CD4-positive, alpha-beta T cell treated with Interleukin-15 for 4 hours (primary cell): ENCODE measurements around the gene SPPL3.
A peak's percentile ranks its signal among the peaks of the same experiment; 100 is the strongest.

Experiments used
- DNase-seq: peaks from one replicate; pipeline ENCODE4 v3.0.0-alpha.2; 2020; ENCODE audit warnings: low spot score

SPPL3 gene

DNA sequence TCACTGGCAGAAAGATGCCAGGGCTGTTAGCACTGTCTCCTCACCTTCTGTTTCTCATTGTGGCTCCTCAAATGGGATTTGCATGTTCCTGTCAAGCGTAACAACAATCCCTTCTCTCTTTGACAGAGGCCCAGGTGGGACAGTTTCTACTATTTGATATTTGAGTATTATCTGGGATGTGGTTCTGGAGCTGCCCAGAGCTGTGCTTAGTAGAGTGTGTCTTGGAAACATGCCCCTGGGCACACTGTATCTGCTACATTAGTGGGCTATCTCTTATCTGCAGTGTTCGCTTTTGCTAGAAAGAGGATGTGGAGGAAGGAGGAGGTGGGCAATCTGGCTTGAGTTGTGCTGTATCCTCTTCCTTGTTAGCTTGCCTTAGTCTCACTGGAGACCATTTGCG lies 182.3 kb downstream of the SPPL3 start:
- no peak for DNase-seq

DNA sequence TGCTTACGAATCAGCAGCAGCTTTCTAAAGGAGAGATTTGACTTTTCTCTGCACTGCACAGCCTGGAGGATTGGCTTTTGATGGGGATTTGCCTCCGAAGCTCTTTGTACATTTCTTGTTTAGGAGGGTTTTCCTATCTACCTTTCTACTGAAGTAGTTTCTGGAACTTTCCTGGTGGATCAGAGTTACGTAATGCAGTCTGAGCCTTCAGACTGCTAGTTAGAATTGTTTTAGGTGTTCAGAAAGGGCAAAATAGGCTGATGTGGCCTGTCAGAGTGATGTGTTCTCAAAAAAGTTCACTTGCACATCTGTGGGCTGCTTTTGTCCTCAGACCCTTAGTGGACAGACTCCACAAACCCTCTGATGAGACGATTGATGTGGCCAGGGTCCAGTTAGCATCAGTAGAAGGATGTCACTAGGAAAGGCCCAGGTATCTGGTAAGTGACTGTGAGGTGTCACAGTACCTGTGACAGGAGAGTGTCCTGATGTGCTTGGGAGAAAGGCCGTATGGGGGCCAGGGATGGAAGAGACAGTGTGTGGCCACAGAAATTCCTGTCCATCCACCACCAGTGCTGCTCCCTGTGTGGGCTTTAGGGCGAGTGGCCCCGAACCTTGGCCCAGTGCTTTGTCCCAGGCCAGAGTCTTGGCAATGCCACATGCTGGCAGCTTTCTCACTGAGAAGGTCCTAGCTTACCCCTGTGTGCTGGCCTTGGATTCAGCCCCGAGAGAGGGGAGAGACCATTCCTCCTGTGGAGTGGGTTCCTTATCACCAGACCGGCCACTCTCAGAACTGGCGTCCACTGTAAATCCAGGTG lies 183.0 kb downstream of the SPPL3 start:
- no peak for DNase-seq

DNA sequence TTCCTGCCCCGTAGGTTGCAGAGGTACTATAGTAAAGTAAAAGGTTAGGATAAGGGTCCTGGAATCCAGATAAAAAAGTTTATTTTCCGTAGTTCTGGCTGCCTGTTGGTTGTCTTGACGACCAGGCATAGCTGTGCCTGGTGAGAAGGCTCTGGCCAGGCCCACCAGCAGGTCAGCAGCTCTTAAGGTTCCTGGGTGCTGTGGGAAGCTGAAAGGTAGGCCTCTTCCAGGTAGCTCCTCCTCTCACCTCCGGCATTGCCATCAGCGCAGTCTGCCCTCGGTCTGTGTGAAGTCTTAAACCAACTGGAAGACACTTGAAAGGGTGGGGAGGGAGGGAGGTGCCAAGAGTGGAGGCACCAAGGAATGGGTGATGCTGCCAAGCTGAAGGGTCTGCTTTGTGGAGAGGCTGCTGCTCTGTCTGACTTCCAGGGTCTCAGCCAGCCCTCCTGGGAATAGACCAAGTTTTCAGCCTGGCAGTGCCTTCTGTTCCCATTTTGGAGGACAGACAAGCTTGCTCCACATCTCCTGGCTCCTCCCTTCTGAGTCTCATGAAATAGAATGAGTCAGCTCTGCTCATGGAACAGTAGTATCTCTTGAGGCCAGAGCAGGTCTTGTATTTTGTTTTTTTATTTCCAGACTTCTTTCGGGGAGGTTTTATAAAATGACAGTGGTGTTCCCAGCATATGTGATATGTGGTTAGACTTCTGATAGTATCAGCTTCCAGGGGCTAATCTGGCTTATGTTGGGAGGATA lies 183.7 kb downstream of the SPPL3 start:
- no peak for DNase-seq

GRCh38 chr12:120719496-120720233 lies 184.5 kb downstream of the SPPL3 start:
- no peak for DNase-seq

DNA sequence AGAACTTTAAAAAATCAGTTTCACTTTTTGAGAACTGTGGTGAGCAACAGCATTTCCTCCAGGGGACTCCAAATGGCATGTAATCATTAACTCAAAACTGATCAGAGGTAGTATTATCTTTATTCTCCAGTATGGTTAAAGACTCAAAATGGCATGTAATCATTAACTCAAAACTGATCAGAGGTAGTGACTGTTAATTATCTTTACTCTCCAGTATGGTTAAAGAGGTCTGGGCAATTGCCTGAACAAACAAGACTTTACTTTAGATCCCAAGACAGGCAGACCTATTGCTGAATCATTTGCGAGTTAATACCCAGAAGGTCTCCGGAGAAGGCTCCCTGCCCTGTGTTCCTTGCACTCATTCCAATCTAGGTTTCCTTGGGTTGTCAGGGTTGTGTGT lies 185.1 kb downstream of the SPPL3 start:
- DNase-seq, result no peak

DNA sequence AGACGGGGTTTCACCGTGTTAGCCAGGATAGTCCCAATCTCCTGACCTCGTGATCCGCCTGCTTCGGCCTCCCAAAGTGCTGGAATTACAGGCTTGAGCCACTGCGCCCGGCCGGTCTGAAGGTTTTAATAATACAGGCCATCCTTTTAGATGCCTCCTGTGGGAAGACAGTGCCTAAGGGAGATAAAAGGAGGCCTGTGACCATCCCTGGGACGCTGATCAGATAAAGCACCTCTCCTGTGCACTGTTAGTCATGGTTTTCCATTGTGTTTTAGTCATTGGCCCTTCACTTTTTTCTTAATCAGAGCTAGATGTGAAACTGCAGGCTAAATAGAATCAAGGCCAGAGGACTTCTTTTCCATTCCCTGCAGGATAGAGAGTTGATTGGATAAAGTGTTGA lies 186.1 kb downstream of the SPPL3 start:
- DNase-seq, result no peak

DNA sequence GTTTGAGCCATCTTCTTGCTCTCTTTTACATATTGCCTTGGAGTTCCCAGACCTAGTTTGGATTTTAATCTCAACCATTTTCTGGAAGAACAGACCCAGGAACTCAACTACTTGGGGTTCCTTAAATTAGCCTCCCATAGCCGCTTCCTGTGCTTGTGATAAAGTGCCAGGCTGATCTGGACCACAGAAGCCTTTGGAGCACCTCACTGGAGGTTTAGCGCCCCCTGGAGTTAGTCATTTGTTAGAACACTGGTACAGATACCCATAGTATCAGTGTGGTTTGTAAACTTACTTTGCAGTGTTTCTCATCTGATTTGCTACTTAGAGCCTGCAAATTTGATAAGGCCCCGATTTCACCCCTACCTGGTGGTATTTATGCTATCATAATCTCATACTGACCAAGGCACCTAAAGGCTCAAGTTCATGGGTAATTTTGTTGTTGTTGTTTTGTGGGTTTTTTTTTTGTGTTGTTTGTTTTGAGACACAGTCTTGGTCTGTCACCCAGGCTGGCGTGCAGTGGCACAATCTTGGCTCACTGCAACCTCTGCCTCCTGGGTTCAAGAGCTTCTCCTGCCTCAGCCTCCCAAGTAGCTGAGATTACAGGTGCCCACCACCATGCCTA lies 190.2 kb downstream of the SPPL3 start:
- DNase-seq, result peak; percentile 87

- DNase-seq, result no peak
Observed at GRCh38 chr12:120712610-120713009, 191.5 kb downstream of the SPPL3 start.
